Liver (tissue), 9 donors: ENCODE measurements around the gene ZFYVE1. TPM values are rescaled to one million over a fixed set of nuclear protein-coding genes. Genes with fewer than 3 reads are reported as not detected.

Experiments used
- DNase-seq: peaks from one replicate; pipeline ENCODE4 v3.0.0-alpha.2; 2017; ENCODE audit warnings: low spot score
- H3K27ac ChIP-seq, 2 donors: one replicate each; pipeline ENCODE4 v1.7.0; 2013; ENCODE audit warnings: inconsistent platforms in 2 of 2, low read length in 2 of 2, control low read depth in 1 of 2, low read depth in 1 of 2, mild to moderate bottlenecking in 1 of 2
- H3K27me3 ChIP-seq, 4 donors: one replicate each; pipeline versions ENCODE4 v1.6.1 to v1.7.0; 2013; ENCODE audit warnings: low read length in 3 of 4, inconsistent platforms in 1 of 4, mild to moderate bottlenecking in 1 of 4, moderate library complexity in 1 of 4; ENCODE audit not compliant: control insufficient read depth in 4 of 4, insufficient read depth in 4 of 4
- H3K36me3 ChIP-seq, 4 donors: one replicate each; pipeline versions ENCODE4 v1.6.1 to v1.7.0; 2013; ENCODE audit warnings: low read length in 3 of 4, mild to moderate bottlenecking in 3 of 4, low read depth in 1 of 4, moderate library complexity in 1 of 4; ENCODE audit not compliant: control insufficient read depth in 4 of 4, insufficient read depth in 3 of 4
- H3K4me1 ChIP-seq, 4 donors: one replicate each; pipeline versions ENCODE4 v1.6.1 to v1.7.0; 2013; ENCODE audit warnings: low read length in 3 of 4, mild to moderate bottlenecking in 3 of 4, moderate library complexity in 1 of 4; ENCODE audit not compliant: control insufficient read depth in 4 of 4, insufficient read depth in 4 of 4
- H3K4me3 ChIP-seq, 3 donors: one replicate each; pipeline versions ENCODE4 v1.6.1 to v1.7.0; 2013; ENCODE audit warnings: low read length in 3 of 3, control low read depth in 1 of 3, low read depth in 1 of 3, mild to moderate bottlenecking in 1 of 3
- H3K9ac ChIP-seq, 2 donors: one replicate each; pipeline ENCODE4 v1.7.0; 2013; ENCODE audit warnings: low read length in 2 of 2, mild to moderate bottlenecking in 2 of 2, moderate library complexity in 2 of 2, control low read depth in 1 of 2, low read depth in 1 of 2
- H3K9me3 ChIP-seq, 4 donors: one replicate each; pipeline versions ENCODE4 v1.6.1 to v1.7.0; 2013; ENCODE audit warnings: low read length in 3 of 4; ENCODE audit not compliant: control insufficient read depth in 4 of 4
- EGR1 ChIP-seq, 2 donors: IDR thresholded peaks; 2 replicates each; pipeline ENCODE4 v1.6.1; 2016 to 2018; ENCODE audit warnings: antibody characterized with exemption in 2 of 2, low read depth in 2 of 2
- FOXA1 ChIP-seq: IDR thresholded peaks from 2 replicates; pipeline ENCODE4 v1.6.1; 2016; ENCODE audit warnings: antibody characterized with exemption
- FOXA2 ChIP-seq: IDR thresholded peaks from 2 replicates; pipeline ENCODE4 v1.6.1; 2016; ENCODE audit warnings: antibody characterized with exemption
- HNF4A ChIP-seq, 2 donors: conservative IDR thresholded peaks; 2 replicates each; pipeline ENCODE4 v1.6.1; 2016; ENCODE audit warnings: antibody characterized with exemption in 2 of 2, mild to moderate bottlenecking in 2 of 2
- HNF4G ChIP-seq: IDR thresholded peaks from 2 replicates; pipeline ENCODE4 v1.6.1; 2016; ENCODE audit warnings: antibody characterized with exemption
- JUND ChIP-seq, 2 donors: IDR thresholded peaks; 2 replicates each; pipeline ENCODE4 v1.6.1; 2016; ENCODE audit warnings: antibody characterized with exemption in 2 of 2
- NR2F2 ChIP-seq: IDR thresholded peaks from 2 replicates; pipeline ENCODE4 v1.6.1; 2016; ENCODE audit warnings: antibody characterized with exemption
- RAD21 ChIP-seq, 2 donors: IDR thresholded peaks; 2 replicates each; pipeline ENCODE4 v1.6.1; 2016; ENCODE audit warnings: antibody characterized with exemption in 2 of 2, mild to moderate bottlenecking in 2 of 2
- SP1 ChIP-seq: IDR thresholded peaks from 2 replicates; pipeline ENCODE4 v1.6.1; 2018; ENCODE audit warnings: antibody characterized with exemption, mild to moderate bottlenecking
- TAF1 ChIP-seq: conservative IDR thresholded peaks from 2 replicates; pipeline ENCODE4 v1.6.1; 2016; ENCODE audit warnings: antibody characterized with exemption, mild to moderate bottlenecking
- YY1 ChIP-seq: IDR thresholded peaks from 2 replicates; pipeline ENCODE4 v1.6.1; 2016; ENCODE audit warnings: antibody characterized with exemption, mild to moderate bottlenecking
- WGBS: extraction: QIAGEN DNeasy Blood & Tissue Kit; methylation state at CpG from one replicate; pipeline ENCODE4 v1.1.7; 2013; 5-methylcytosine and 5-hydroxymethylcytosine counted together
- polyA plus RNA-seq, 2 donors: library from polyadenylated mRNA; stranded (reverse) in 1 of 2; unstranded in 1 of 2; fragments of 200-250 nt in 1 of 2; fragments of >200 nt in 1 of 2; fragmentation: Nextera tagmentation in 1 of 2; extraction: Ambion mirVana in 1 of 2; gene quantifications; one replicate each; pipeline versions ENCODE4 v1.2.1 to v1.2.3, GENCODE V29; 2013 to 2015
- total RNA-seq, 2 donors: library from RNA; depleted of rRNA; stranded (reverse); fragments of >200 nt; gene quantifications; one replicate each; pipeline ENCODE4 v1.2.3, GENCODE V29; 2014
- TF ChIP-seq, protein P1 (sequence below): IDR thresholded peaks from 2 replicates; pipeline ENCODE4 v1.6.1; 2016; ENCODE audit warnings: antibody characterized with exemption
- TF ChIP-seq, protein P2 (sequence below): fragments of 150-350 bp; IDR thresholded peaks from 2 replicates; pipeline ENCODE4 v1.5.1; 2017; ENCODE audit warnings: improper control_type of control experiment, low read depth, low read length; ENCODE audit not compliant: missing input control
- TF ChIP-seq, protein P3 (sequence below): IDR thresholded peaks from 2 replicates; pipeline ENCODE4 v1.6.1; 2016; ENCODE audit warnings: antibody characterized with exemption
- TF ChIP-seq, protein P4 (sequence below): IDR thresholded peaks from 2 replicates; pipeline ENCODE4 v1.6.1; 2016; ENCODE audit warnings: antibody characterized with exemption
- TF ChIP-seq, protein P5 (sequence below): IDR thresholded peaks from 2 replicates; pipeline ENCODE4 v1.6.1; 2016; ENCODE audit warnings: antibody characterized with exemption, mild to moderate bottlenecking
- donor health status: healthy.
- donor health status: healthy.
- donor health status: healthy.
- donor health status: healthy.
- donor health status: healthy.

The ZFYVE1 gene
- total and polyA plus RNA-seq, 4 donors = 5.8 to 13.5 (median 7.9) TPM

DNA sequence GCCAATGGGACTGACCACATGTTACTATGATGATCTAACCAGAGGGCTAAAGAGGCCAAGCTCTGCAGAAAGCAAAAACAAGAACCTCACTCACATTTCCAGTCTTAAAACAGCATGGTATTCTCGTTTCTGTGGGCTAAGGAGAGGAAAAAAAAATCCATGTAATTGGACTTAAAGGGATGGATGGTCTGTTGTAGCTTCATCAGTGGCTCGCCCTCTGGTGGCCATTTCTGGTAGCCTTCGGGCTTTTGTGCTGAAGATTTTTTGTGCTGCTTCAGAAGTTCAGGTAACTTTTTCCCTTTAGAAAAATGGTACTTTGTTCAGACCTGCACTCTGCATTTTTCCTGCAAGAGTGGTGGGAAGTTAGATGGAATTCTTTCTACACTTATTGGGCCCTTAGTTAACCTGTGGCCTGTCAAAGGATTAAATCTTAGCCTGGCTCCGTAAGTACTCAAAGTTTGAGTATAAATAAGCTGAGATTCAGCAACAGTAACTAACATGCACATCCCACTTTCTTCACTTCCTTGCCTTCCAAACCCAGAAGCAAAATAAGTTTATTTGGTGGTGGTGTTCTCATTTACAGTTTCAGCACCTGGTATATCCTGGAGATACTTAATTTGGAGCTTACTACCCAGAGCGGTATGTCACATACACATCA is 78.3 kb downstream of the ZFYVE1 start:
- no peak overlapping the region for H3K9ac ChIP-seq
- DNase-seq = peak; percentile 79
- no peak for TF ChIP-seq SP1
- TF ChIP-seq HNF4G = no peak
- TF ChIP-seq JUND (IDR thresholded peaks at IDR 0.05) = no peak
- TF ChIP-seq, protein P1, sequence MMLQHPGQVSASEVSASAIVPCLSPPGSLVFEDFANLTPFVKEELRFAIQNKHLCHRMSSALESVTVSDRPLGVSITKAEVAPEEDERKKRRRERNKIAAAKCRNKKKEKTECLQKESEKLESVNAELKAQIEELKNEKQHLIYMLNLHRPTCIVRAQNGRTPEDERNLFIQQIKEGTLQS = no peak
- TF ChIP-seq, protein P2, sequence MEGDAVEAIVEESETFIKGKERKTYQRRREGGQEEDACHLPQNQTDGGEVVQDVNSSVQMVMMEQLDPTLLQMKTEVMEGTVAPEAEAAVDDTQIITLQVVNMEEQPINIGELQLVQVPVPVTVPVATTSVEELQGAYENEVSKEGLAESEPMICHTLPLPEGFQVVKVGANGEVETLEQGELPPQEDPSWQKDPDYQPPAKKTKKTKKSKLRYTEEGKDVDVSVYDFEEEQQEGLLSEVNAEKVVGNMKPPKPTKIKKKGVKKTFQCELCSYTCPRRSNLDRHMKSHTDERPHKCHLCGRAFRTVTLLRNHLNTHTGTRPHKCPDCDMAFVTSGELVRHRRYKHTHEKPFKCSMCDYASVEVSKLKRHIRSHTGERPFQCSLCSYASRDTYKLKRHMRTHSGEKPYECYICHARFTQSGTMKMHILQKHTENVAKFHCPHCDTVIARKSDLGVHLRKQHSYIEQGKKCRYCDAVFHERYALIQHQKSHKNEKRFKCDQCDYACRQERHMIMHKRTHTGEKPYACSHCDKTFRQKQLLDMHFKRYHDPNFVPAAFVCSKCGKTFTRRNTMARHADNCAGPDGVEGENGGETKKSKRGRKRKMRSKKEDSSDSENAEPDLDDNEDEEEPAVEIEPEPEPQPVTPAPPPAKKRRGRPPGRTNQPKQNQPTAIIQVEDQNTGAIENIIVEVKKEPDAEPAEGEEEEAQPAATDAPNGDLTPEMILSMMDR = peak; percentile 83
- TF ChIP-seq YY1 = no peak
- TF ChIP-seq, protein P3, sequence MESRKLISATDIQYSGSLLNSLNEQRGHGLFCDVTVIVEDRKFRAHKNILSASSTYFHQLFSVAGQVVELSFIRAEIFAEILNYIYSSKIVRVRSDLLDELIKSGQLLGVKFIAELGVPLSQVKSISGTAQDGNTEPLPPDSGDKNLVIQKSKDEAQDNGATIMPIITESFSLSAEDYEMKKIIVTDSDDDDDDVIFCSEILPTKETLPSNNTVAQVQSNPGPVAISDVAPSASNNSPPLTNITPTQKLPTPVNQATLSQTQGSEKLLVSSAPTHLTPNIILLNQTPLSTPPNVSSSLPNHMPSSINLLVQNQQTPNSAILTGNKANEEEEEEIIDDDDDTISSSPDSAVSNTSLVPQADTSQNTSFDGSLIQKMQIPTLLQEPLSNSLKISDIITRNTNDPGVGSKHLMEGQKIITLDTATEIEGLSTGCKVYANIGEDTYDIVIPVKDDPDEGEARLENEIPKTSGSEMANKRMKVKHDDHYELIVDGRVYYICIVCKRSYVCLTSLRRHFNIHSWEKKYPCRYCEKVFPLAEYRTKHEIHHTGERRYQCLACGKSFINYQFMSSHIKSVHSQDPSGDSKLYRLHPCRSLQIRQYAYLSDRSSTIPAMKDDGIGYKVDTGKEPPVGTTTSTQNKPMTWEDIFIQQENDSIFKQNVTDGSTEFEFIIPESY = no peak
- TF ChIP-seq, protein P4, sequence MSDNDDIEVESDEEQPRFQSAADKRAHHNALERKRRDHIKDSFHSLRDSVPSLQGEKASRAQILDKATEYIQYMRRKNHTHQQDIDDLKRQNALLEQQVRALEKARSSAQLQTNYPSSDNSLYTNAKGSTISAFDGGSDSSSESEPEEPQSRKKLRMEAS = no peak
- TF ChIP-seq FOXA2 = no peak
- no peak for TF ChIP-seq NR2F2
- TF ChIP-seq, protein P5, sequence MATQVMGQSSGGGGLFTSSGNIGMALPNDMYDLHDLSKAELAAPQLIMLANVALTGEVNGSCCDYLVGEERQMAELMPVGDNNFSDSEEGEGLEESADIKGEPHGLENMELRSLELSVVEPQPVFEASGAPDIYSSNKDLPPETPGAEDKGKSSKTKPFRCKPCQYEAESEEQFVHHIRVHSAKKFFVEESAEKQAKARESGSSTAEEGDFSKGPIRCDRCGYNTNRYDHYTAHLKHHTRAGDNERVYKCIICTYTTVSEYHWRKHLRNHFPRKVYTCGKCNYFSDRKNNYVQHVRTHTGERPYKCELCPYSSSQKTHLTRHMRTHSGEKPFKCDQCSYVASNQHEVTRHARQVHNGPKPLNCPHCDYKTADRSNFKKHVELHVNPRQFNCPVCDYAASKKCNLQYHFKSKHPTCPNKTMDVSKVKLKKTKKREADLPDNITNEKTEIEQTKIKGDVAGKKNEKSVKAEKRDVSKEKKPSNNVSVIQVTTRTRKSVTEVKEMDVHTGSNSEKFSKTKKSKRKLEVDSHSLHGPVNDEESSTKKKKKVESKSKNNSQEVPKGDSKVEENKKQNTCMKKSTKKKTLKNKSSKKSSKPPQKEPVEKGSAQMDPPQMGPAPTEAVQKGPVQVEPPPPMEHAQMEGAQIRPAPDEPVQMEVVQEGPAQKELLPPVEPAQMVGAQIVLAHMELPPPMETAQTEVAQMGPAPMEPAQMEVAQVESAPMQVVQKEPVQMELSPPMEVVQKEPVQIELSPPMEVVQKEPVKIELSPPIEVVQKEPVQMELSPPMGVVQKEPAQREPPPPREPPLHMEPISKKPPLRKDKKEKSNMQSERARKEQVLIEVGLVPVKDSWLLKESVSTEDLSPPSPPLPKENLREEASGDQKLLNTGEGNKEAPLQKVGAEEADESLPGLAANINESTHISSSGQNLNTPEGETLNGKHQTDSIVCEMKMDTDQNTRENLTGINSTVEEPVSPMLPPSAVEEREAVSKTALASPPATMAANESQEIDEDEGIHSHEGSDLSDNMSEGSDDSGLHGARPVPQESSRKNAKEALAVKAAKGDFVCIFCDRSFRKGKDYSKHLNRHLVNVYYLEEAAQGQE = no peak
- no peak for TF ChIP-seq TAF1
- no peak for TF ChIP-seq HNF4A (conservative IDR thresholded peaks at IDR 0.05)
- TF ChIP-seq RAD21 (IDR thresholded peaks at IDR 0.05) = peak; percentile 79 to 83
- TF ChIP-seq FOXA1 = no peak
- TF ChIP-seq EGR1 (IDR thresholded peaks at IDR 0.05; ENCODE audit: low read depth in 2 of 2) = no peak
- peaks cover 0 to 29% (median 6%) of the 10 kb centered on the region in 4 donors for H3K36me3 ChIP-seq
- H3K9me3 ChIP-seq = no peaks in the 10 kb centered on the region
- 42% methylated on average over 5 of the region's 5 CpGs for WGBS
- H3K27ac ChIP-seq = no peak overlapping the region
- no peak overlapping the region for H3K4me3 ChIP-seq
- no peaks in the 10 kb centered on the region for H3K27me3 ChIP-seq
- no peaks in the 10 kb centered on the region for H3K4me1 ChIP-seq
